ENCODE measurements around the gene TSPAN5. TPM values are rescaled to one million over a fixed set of nuclear protein-coding genes. Genes with fewer than 3 reads are reported as not detected.
A peak's percentile ranks its signal among the peaks of the same experiment; 100 is the strongest.
"Not testable (repeated sequence)": the region's sequence is repeated elsewhere in the genome, so short reads cannot be mapped to it uniquely, and the experiment has no call there.

TSPAN5 gene
- 30.5 TPM for polyA plus RNA-seq (2013, experiment 1 of 2; ENCODE audit: insufficient read length)
- polyA plus RNA-seq (2013, experiment 2 of 2; ENCODE audit: insufficient read length) = 31.9 TPM

- DNase-seq = peak; percentile 88
Observed at GRCh38 chr4:98658287-98659105, at the start of gene TSPAN5. Gene TSPAN5, minus strand, starts transcription at chr4:98658611.

GRCh38 chr4:98706935-98707334, 48.5 kb upstream of the TSPAN5 start:
- no peak for DNase-seq

GRCh38 chr4:98706200-98706813, 47.9 kb upstream of the TSPAN5 start:
- no peak for DNase-seq

- not testable (repeated sequence) for DNase-seq
Observed at GRCh38 chr4:98705586-98705985, 47.2 kb upstream of the TSPAN5 start.

GRCh38 chr4:98700656-98701055, 42.2 kb upstream of the TSPAN5 start:
- DNase-seq = no peak

GRCh38 chr4:98694076-98694475, 35.7 kb upstream of the TSPAN5 start:
- no peak for DNase-seq

- peak; percentile 10 for DNase-seq
Observed at GRCh38 chr4:98692411-98692810, 34.0 kb upstream of the TSPAN5 start.

- DNase-seq = no peak
Observed at GRCh38 chr4:98691588-98691987, 33.2 kb upstream of the TSPAN5 start.

GRCh38 chr4:98689507-98690174, 31.2 kb upstream of the TSPAN5 start:
- DNase-seq = no peak

- no peak for DNase-seq
Observed at GRCh38 chr4:98688411-98689290, 30.2 kb upstream of the TSPAN5 start.

GRCh38 chr4:98687876-98688275, 29.5 kb upstream of the TSPAN5 start:
- no peak for DNase-seq

GRCh38 chr4:98686847-98687246, 28.4 kb upstream of the TSPAN5 start:
- DNase-seq = no peak

GRCh38 chr4:98686043-98686707, 27.8 kb upstream of the TSPAN5 start:
- no peak for DNase-seq

GRCh38 chr4:98685225-98686042, 27.0 kb upstream of the TSPAN5 start:
- no peak for DNase-seq

- DNase-seq = no peak
Observed at GRCh38 chr4:98682719-98683118, 24.3 kb upstream of the TSPAN5 start.

- no peak for DNase-seq
Observed at GRCh38 chr4:98680806-98681205, 22.4 kb upstream of the TSPAN5 start.

- no peak for DNase-seq
Observed at GRCh38 chr4:98679738-98680137, 21.3 kb upstream of the TSPAN5 start.

- peak; percentile 35 for DNase-seq
Observed at GRCh38 chr4:98677799-98678198, 19.4 kb upstream of the TSPAN5 start.

GRCh38 chr4:98674404-98675173, 16.2 kb upstream of the TSPAN5 start:
- DNase-seq = no peak

GRCh38 chr4:98673978-98674377, 15.6 kb upstream of the TSPAN5 start:
- DNase-seq = no peak
